Panc1 (cell line): ENCODE results near the gene FOXI2. TPM values are rescaled to one million over a fixed set of nuclear protein-coding genes. Genes with fewer than 3 reads are reported as not detected.

Experiments used
- ATAC-seq: fragments of 200-7000 bp; cut with Tn5 transposase; 2 replicates; pipeline ENCODE4 v1.9.1; 2020; ENCODE audit warnings: mild to moderate bottlenecking, moderate library complexity
- BruUV-seq: library from RNA; stranded (reverse); fragments of 400-500 nt; replicated peaks from 2 replicates; lab custom pipeline; 2021; lab: Mats Ljungman, UMichigan
- CTCF ChIA-PET: fragments of 300-600 bp; sonication (Branson Sonifier 250); formaldehyde crosslinking; loops from one replicate; lab custom pipeline; 2022; ENCODE audit warnings: antibody characterized with exemption; lab: Charles Lee
- POLR2A ChIA-PET: fragments of 300-600 bp; sonication (Branson Sonifier 250); formaldehyde crosslinking; loops from one replicate; lab custom pipeline; 2022; ENCODE audit warnings: antibody characterized with exemption; lab: Charles Lee
- DNase-seq: peaks from one replicate; pipeline ENCODE4 v3.0.0-alpha.2; 2010; ENCODE audit warnings: low read depth, low spot score
- H3K27ac ChIP-seq: 2 replicates; pipeline ENCODE4 v1.5.1; 2011; ENCODE audit warnings: mild to moderate bottlenecking, low read length, inconsistent platforms
- H3K27me3 ChIP-seq: fragments of 200-500 bp; sonication (Bioruptor generic); 2 replicates; pipeline ENCODE4 v1.6.0; 2014; ENCODE audit warnings: low read length, inconsistent platforms; ENCODE audit not compliant: control insufficient read depth, insufficient read depth
- H3K36me3 ChIP-seq: fragments of 200-500 bp; sonication (Bioruptor generic); 2 replicates; pipeline ENCODE4 v1.5.1; 2014; ENCODE audit warnings: inconsistent platforms, mild to moderate bottlenecking, low read length, moderate library complexity; ENCODE audit not compliant: control insufficient read depth, insufficient read depth
- H3K4me1 ChIP-seq: 2 replicates; pipeline ENCODE4 v1.5.1; 2011; ENCODE audit warnings: inconsistent platforms, mild to moderate bottlenecking, low read length, moderate library complexity; ENCODE audit not compliant: control insufficient read depth, insufficient read depth
- H3K4me3 ChIP-seq, 2 experiments: 2 replicates each; pipeline ENCODE4 v1.5.1; 2011 to 2012; ENCODE audit warnings: low read depth in 2 of 2, low read length in 2 of 2, mild to moderate bottlenecking in 2 of 2, inconsistent platforms in 1 of 2, moderate library complexity in 1 of 2
- H3K9me3 ChIP-seq: fragments of 200-500 bp; sonication (Bioruptor generic); 2 replicates; pipeline ENCODE4 v1.5.1; 2014; ENCODE audit warnings: low read depth, mild to moderate bottlenecking, inconsistent platforms, low read length, moderate library complexity; ENCODE audit not compliant: control insufficient read depth, insufficient read depth
- POLR2AphosphoS5 ChIP-seq: IDR thresholded peaks from 2 replicates; pipeline ENCODE4 v1.6.1; 2012; ENCODE audit warnings: mild to moderate bottlenecking, low read depth, low read length, moderate library complexity
- SIN3A ChIP-seq: IDR thresholded peaks from 2 replicates; pipeline ENCODE4 v1.6.1; 2012; ENCODE audit warnings: low read depth, mild to moderate bottlenecking, low read length, moderate library complexity, borderline replicate concordance; ENCODE audit not compliant: insufficient read depth
- TCF7L2 ChIP-seq: IDR thresholded peaks from 2 replicates; pipeline ENCODE4 v1.6.1; 2011; ENCODE audit warnings: mild to moderate bottlenecking, low read depth, low read length, inconsistent platforms
- in situ Hi-C: cut with HindIII; loops from 2 replicates; pipeline ENCODE4 v1.10.0; 2016; ENCODE audit warnings: low sequenced_read_pairs, low pct_unique_long_range_greater_than_20kb
- intact Hi-C: fragments of 100-400 bp; cut with micrococcal nuclease; formaldehyde crosslinking; loops from one replicate; pipeline ENCODE4 v1.10.0; 2022; ENCODE audit not compliant: unreplicated experiment
- total RNA-seq: library from RNA; stranded (reverse); gene quantifications from one replicate; pipeline ENCODE4 v1.2.1, GENCODE V29; 2021; ENCODE audit not compliant: unreplicated experiment
- TF ChIP-seq, protein P1 (sequence below): fragments of 450-650 bp; IDR thresholded peaks from 2 replicates; pipeline ENCODE4 v1.5.1; 2017; ENCODE audit warnings: mild to moderate bottlenecking
- TF ChIP-seq, protein P2 (sequence below), 2 experiments: IDR thresholded peaks; 2 replicates each; pipeline ENCODE4 v1.6.1; 2011 to 2012; ENCODE audit warnings: low read depth in 2 of 2, control low read depth in 1 of 2, low read length in 1 of 2, mild to moderate bottlenecking in 1 of 2, moderate library complexity in 1 of 2; ENCODE audit not compliant: insufficient read depth in 1 of 2

FOXI2 gene
- total RNA-seq, 1 experiment from 2014 or later, result not detected

DNA sequence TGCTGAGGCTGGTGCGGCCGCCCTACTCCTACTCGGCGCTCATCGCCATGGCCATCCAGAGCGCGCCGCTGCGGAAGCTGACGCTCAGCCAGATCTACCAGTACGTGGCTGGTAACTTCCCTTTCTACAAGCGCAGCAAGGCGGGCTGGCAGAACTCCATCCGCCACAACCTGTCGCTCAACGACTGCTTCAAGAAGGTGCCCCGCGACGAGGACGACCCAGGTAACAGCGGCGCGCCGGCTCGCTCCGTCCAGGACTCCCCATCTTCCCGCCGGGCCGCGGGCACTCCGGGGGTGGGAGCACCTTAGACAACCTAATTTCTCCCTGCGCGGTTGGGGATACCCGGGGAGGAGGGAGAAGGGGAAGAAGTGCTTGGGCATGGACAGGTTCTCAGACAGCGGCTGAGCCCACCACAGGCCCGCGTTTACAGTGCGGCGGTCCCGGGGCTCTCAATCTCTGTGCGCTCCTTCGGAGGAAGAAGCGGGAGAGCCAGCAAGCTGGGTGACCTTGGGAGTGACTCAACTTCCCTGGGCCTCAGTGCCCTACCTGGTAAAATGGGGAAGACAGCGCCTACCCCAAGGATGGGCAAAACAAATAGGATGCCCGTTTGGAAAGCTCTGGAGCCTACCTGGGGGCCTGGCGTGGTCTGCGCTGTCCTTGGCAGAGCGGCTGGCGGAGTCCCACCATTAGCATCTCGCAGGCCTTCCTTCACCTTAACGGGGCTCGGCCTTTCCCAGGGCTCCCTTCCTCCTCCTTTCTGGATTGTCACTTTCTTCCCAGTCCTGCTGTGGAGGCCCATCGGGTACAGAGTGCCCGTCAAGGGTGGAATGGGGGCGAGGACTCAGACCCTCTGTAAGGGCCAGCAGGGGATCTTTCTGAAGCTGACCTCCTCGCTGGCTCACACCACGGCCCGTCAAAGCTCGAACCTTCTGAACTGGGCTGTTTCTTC is 852 bp downstream of the FOXI2 start:
- no peaks in the 10 kb centered on the region for H3K9me3 ChIP-seq
- H3K36me3 ChIP-seq, result no peaks in the 10 kb centered on the region
- ATAC-seq, result no peak
- BruUV-seq, result no TSS peak
- H3K27ac ChIP-seq, result no peak overlapping the region
- TF ChIP-seq TCF7L2 (no peak), POLR2AphosphoS5 (no peak), SIN3A (no peak)
- TF ChIP-seq, protein P1, sequence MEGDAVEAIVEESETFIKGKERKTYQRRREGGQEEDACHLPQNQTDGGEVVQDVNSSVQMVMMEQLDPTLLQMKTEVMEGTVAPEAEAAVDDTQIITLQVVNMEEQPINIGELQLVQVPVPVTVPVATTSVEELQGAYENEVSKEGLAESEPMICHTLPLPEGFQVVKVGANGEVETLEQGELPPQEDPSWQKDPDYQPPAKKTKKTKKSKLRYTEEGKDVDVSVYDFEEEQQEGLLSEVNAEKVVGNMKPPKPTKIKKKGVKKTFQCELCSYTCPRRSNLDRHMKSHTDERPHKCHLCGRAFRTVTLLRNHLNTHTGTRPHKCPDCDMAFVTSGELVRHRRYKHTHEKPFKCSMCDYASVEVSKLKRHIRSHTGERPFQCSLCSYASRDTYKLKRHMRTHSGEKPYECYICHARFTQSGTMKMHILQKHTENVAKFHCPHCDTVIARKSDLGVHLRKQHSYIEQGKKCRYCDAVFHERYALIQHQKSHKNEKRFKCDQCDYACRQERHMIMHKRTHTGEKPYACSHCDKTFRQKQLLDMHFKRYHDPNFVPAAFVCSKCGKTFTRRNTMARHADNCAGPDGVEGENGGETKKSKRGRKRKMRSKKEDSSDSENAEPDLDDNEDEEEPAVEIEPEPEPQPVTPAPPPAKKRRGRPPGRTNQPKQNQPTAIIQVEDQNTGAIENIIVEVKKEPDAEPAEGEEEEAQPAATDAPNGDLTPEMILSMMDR, result no peak
- TF ChIP-seq, protein P2, sequence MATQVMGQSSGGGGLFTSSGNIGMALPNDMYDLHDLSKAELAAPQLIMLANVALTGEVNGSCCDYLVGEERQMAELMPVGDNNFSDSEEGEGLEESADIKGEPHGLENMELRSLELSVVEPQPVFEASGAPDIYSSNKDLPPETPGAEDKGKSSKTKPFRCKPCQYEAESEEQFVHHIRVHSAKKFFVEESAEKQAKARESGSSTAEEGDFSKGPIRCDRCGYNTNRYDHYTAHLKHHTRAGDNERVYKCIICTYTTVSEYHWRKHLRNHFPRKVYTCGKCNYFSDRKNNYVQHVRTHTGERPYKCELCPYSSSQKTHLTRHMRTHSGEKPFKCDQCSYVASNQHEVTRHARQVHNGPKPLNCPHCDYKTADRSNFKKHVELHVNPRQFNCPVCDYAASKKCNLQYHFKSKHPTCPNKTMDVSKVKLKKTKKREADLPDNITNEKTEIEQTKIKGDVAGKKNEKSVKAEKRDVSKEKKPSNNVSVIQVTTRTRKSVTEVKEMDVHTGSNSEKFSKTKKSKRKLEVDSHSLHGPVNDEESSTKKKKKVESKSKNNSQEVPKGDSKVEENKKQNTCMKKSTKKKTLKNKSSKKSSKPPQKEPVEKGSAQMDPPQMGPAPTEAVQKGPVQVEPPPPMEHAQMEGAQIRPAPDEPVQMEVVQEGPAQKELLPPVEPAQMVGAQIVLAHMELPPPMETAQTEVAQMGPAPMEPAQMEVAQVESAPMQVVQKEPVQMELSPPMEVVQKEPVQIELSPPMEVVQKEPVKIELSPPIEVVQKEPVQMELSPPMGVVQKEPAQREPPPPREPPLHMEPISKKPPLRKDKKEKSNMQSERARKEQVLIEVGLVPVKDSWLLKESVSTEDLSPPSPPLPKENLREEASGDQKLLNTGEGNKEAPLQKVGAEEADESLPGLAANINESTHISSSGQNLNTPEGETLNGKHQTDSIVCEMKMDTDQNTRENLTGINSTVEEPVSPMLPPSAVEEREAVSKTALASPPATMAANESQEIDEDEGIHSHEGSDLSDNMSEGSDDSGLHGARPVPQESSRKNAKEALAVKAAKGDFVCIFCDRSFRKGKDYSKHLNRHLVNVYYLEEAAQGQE (IDR thresholded peaks at IDR 0.05; ENCODE audit: insufficient read depth in 1 of 2, low read depth in 2 of 2, low read length in 1 of 2), result no peak
- intact Hi-C loops, result no loop called here
- in situ Hi-C loops, result no loop called here
- no peaks in the 10 kb centered on the region for H3K4me1 ChIP-seq
- H3K4me3 ChIP-seq, result no peak overlapping the region
- POLR2A ChIA-PET, result no interaction called here
- CTCF ChIA-PET, result no interaction called here
- H3K27me3 ChIP-seq, result peaks cover 6% of the 10 kb centered on the region; the same call in 1 of the 2 replicates
- no peak for DNase-seq

DNA sequence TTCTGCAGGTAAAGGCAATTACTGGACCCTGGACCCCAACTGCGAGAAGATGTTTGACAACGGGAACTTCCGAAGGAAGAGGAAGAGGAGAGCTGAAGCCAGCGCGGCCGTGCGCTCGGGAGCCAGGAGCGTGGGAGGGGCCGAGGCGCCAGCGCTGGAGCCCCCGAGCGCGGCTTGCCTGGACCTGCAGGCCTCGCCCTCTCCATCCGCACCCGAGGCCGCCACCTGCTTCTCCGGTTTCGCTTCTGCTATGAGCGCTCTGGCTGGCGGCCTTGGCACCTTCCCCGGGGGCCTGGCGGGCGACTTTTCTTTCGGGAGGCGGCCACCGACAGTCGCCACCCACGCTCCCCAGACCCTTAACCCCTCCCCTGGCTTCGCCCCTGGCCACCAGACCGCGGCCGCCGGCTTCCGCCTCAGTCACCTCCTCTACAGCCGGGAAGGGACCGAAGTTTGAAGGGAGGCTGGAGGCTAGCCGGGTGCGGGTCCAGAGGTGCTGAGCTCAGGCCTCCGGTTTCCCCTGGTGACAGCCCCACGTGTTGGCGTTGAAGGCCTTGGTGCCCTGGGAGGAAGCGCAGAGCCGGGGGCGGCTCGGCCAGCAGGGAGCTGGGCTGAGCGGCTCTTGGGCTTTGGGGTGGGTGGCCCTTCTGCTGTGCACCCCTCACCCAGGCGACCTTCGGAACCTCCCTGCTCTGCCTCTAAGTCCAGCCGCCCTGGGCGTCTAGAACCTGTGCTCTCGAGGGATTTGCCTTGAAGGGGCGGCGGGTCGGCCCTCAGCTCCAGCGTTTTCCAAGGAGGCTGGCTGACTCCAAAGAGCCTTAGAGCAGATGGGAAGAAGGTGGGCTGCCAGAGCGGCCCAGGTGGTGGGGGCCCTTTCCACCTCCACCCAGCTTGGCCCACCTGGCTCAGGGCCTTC is 1.8 kb downstream of the FOXI2 start:
- DNase-seq (no peak), ATAC-seq (no peak)
- in situ Hi-C loops, result no loop called here
- no peak overlapping the region for H3K4me3 ChIP-seq
- 0 out of 2 replicates have a peak, but pooled peaks cover 2% of the 10 kb centered on the region for H3K27me3 ChIP-seq
- no TSS peak for BruUV-seq
- ChIA-PET CTCF (no interaction called here), POLR2A (no interaction called here)
- H3K27ac ChIP-seq, result no peak overlapping the region
- TF ChIP-seq TCF7L2, result no peak
- TF ChIP-seq SIN3A, result no peak
- no peak for TF ChIP-seq POLR2AphosphoS5
- TF ChIP-seq, protein P2 (IDR thresholded peaks at IDR 0.05; ENCODE audit: insufficient read depth in 1 of 2, low read depth in 2 of 2, low read length in 1 of 2), result no peak
- TF ChIP-seq, protein P1, result no peak
- intact Hi-C loops, result no loop called here
- H3K36me3 ChIP-seq, result no peaks in the 10 kb centered on the region
- no peaks in the 10 kb centered on the region for H3K4me1 ChIP-seq
- H3K9me3 ChIP-seq, result no peaks in the 10 kb centered on the region
